Gastroesophageal sphincter (tissue), 3 donors: ENCODE measurements around the gene DPF3.

ENCODE experiments used
- CTCF ChIP-seq, 4 experiments: fragments of 200-600 bp in 2 of 4; fragments of 450-650 bp in 2 of 4; sonication (generic) in 1 of 4; IDR thresholded peaks; one replicate each; pipeline ENCODE4 v1.5.1; 2017 to 2019; ENCODE audit warnings: antibody characterized with exemption in 4 of 4, mild to moderate bottlenecking in 2 of 4, moderate library complexity in 2 of 4
- EP300 ChIP-seq: sonication (generic); formaldehyde crosslinking; IDR thresholded peaks from one replicate; pipeline ENCODE4 v1.6.1; 2017; ENCODE audit warnings: antibody characterized with exemption, mild to moderate bottlenecking
- POLR2A ChIP-seq, 2 donors: fragments of 450-650 bp; IDR thresholded peaks; one replicate each; pipeline ENCODE4 v1.6.1; 2017; ENCODE audit warnings: antibody characterized with exemption in 2 of 2, mild to moderate bottlenecking in 2 of 2, moderate library complexity in 1 of 2
- POLR2AphosphoS5 ChIP-seq: sonication (generic); formaldehyde crosslinking; IDR thresholded peaks from one replicate; pipeline ENCODE4 v1.6.1; 2017; ENCODE audit warnings: antibody characterized with exemption

GRCh38 chr14:72833174-72833573, 60.7 kb downstream of the DPF3 start:
- TF ChIP-seq EP300 (no peak), CTCF (IDR thresholded peaks at IDR 0.05) (no peak), POLR2AphosphoS5 (no peak), POLR2A (IDR thresholded peaks at IDR 0.05) (no peak)
